Measurements from ENCODE around the gene REG3A. TPM values are rescaled to one million over a fixed set of nuclear protein-coding genes. Genes with fewer than 3 reads are reported as not detected.

REG3A gene
- total and polyA plus RNA-seq, 5 experiments from 2014 or later: not detected

GRCh38 chr2:79114797-79115494, 44.6 kb downstream of the REG3A start:
- Mint-ChIP-seq H3K9me3 (peaks cover 0 to 28% (median 10%) of the 10 kb centered on the region in 9 donors), H3K27me3 (no peaks in the 10 kb centered on the region), H3K27ac (no peak overlapping the region), H3K4me1 (no peaks in the 10 kb centered on the region), H3K4me3 (no peak overlapping the region), H3K36me3 (no peaks in the 10 kb centered on the region)
- DNase-seq (no peak), ATAC-seq (no peak)
- POLR2A ChIA-PET: no interaction called here

GRCh38 chr2:79112269-79112668, 47.3 kb downstream of the REG3A start:
- H3K36me3 Mint-ChIP-seq: no peaks in the 10 kb centered on the region
- peaks cover 0 to 20% (median 6%) of the 10 kb centered on the region in 9 donors for H3K9me3 Mint-ChIP-seq
- POLR2A ChIA-PET: no interaction called here
- no peaks in the 10 kb centered on the region for H3K27me3 Mint-ChIP-seq
- H3K4me1 Mint-ChIP-seq: no peaks in the 10 kb centered on the region
- ATAC-seq: no peak
- no peak for DNase-seq
- H3K4me3 Mint-ChIP-seq: no peak overlapping the region
- no peak overlapping the region for H3K27ac Mint-ChIP-seq

Other genes starting within 250 kb of the REG3A start
- not detected for gene REG3G, start 134.1 kb downstream of the REG3A start, total RNA-seq
- gene REG3G, start 134.1 kb downstream of the REG3A start, polyA plus RNA-seq: not detected
- gene REG1B, start 71.8 kb downstream of the REG3A start, total RNA-seq: not detected
- not detected for gene REG1B, start 71.8 kb downstream of the REG3A start, polyA plus RNA-seq
- not detected for gene REG1A, start 39.3 kb downstream of the REG3A start, total RNA-seq
- not detected for gene REG1A, start 39.3 kb downstream of the REG3A start, polyA plus RNA-seq